Neural progenitor cell (in vitro differentiated cells): ENCODE results near the gene LMX1B. TPM values are rescaled to one million over a fixed set of nuclear protein-coding genes. Genes with fewer than 3 reads are reported as not detected.
"Not testable (repeated sequence)": the region's sequence is repeated elsewhere in the genome, so short reads cannot be mapped to it uniquely, and the experiment has no call there.

Source experiments
- DNase-seq: peaks from one replicate; pipeline ENCODE4 v3.0.0-alpha.2; 2016; ENCODE audit warnings: low spot score
- H2AFZ ChIP-seq: fragments of 200-600 bp; sonication (generic); replicated peaks from 2 replicates; pipeline ENCODE4 v1.6.1; 2016; ENCODE audit warnings: antibody characterized with exemption
- H3F3A ChIP-seq: fragments of 200-600 bp; sonication (generic); 2 replicates; pipeline ENCODE4 v1.6.1; 2016; ENCODE audit warnings: antibody characterized with exemption, low read depth
- H3K27ac ChIP-seq: fragments of 200-600 bp; sonication (generic); 2 replicates; pipeline ENCODE4 v1.5.1; 2016; ENCODE audit warnings: mild to moderate bottlenecking
- H3K27me3 ChIP-seq: fragments of 200-600 bp; sonication (generic); 2 replicates; pipeline ENCODE4 v1.6.1; 2016; ENCODE audit warnings: mild to moderate bottlenecking, moderate library complexity
- H3K36me3 ChIP-seq: fragments of 200-600 bp; sonication (generic); 2 replicates; pipeline ENCODE4 v1.5.1; 2016
- H3K4me1 ChIP-seq: fragments of 200-600 bp; sonication (generic); 2 replicates; pipeline ENCODE4 v1.6.1; 2016; ENCODE audit warnings: mixed run types
- H3K4me2 ChIP-seq: fragments of 200-600 bp; sonication (generic); 2 replicates; pipeline ENCODE4 v1.6.1; 2016
- H3K4me3 ChIP-seq: fragments of 200-600 bp; sonication (generic); 2 replicates; pipeline ENCODE4 v1.5.1; 2016
- H3K79me2 ChIP-seq: fragments of 200-600 bp; sonication (generic); 2 replicates; pipeline ENCODE4 v1.6.1; 2016; ENCODE audit warnings: low read depth
- H3K9ac ChIP-seq: fragments of 200-600 bp; sonication (generic); 2 replicates; pipeline ENCODE4 v1.6.1; 2016
- H3K9me3 ChIP-seq: fragments of 200-600 bp; sonication (generic); 2 replicates; pipeline ENCODE4 v1.5.1; 2016; ENCODE audit warnings: low read depth
- H4K20me1 ChIP-seq: fragments of 200-600 bp; sonication (generic); 2 replicates; pipeline ENCODE4 v1.6.1; 2016; ENCODE audit warnings: low read depth
- H3K27ac Mint-ChIP-seq: 3 replicates; pipeline ENCODE4 v1.8.0; 2021; ENCODE audit warnings: mixed read lengths
- H3K27me3 Mint-ChIP-seq: 2 replicates; pipeline ENCODE4 v1.8.0; 2022; ENCODE audit warnings: low read depth, mild to moderate bottlenecking, inconsistent platforms, moderate library complexity, mixed read lengths; ENCODE audit not compliant: insufficient read depth
- H3K36me3 Mint-ChIP-seq: 3 replicates; pipeline ENCODE4 v1.8.0; 2021; ENCODE audit warnings: mixed read lengths
- H3K4me1 Mint-ChIP-seq: 3 replicates; pipeline ENCODE4 v1.8.0; 2021; ENCODE audit warnings: mixed read lengths
- H3K4me3 Mint-ChIP-seq: 3 replicates; pipeline ENCODE4 v1.8.0; 2021; ENCODE audit warnings: mild to moderate bottlenecking, moderate library complexity, mixed read lengths
- H3K9me3 Mint-ChIP-seq: 3 replicates; pipeline ENCODE4 v1.8.0; 2020; ENCODE audit warnings: mixed read lengths
- CTCF ChIP-seq: fragments of 200-600 bp; sonication (generic); IDR thresholded peaks from 2 replicates; pipeline ENCODE4 v1.5.1; 2017; ENCODE audit warnings: antibody characterized with exemption, mild to moderate bottlenecking
- EZH2 ChIP-seq: fragments of 200-600 bp; sonication (generic); IDR thresholded peaks from 2 replicates; pipeline ENCODE4 v1.6.1; 2017; ENCODE audit warnings: antibody characterized with exemption, mild to moderate bottlenecking, moderate library complexity
- EZH2phosphoT487 ChIP-seq: fragments of 200-600 bp; sonication (generic); IDR thresholded peaks from 2 replicates; pipeline ENCODE4 v1.6.1; 2017; ENCODE audit warnings: antibody characterized with exemption
- total RNA-seq: library from RNA; depleted of rRNA; stranded (reverse); fragments of >200 nt; gene quantifications from 2 replicates; pipeline ENCODE4 v1.2.3, GENCODE V29; 2015; ENCODE audit warnings: low replicate concordance

The LMX1B gene
- total RNA-seq, 1 donor from 2014 or later, result 0.19 TPM

DNA sequence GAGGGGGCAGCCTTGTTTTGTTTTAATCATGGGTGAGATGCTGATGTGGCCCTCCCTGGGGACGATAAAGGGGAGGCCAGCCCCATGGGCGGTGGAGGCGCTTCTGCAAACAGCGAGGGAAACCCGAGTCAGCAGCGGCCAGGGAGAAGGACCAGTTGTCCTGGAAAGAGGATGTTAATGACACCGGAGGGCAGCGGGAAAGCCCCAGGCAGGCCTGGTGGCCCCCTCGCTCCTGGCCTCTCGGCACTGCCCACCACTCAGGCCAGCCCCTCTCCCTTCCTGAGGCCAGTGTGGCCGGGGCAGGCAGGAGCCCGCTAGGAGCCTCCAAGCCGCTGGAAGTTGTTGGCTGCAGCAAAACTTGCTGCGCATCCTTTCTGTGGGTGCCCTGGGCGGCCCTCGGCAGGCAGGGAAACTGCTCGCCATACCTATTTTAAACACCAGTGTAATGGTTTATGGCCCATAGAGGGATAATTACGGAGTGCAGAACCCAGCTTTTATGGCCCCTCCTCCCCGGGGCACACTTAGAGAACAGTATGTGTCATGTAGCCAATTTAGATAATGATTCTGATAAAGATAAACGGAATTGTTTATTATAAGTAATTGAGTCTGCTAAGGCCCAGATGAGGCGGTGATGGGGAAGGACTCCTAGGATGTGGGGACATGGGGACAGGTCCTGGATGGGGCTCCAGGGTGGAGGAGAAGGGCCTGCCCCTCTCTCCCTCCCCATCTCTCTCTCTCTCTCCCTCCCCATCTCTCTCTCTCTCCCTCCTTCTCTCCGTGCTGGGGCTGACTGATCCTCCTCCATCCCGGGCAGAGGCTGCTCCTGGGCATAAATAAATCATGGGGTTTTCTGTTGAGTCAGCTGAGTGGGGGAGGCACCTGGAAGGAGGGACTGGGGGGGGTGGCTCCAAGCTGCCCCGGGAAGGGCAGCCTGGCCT is 36.9 kb downstream of the LMX1B start:
- no peak for DNase-seq
- Histone ChIP-seq H2AFZ (no peak overlapping the region), H3K36me3 (no peaks in the 10 kb centered on the region), H3K27ac (no peak overlapping the region), H3K79me2 (no peaks in the 10 kb centered on the region), H3F3A (peaks cover 13% of the 10 kb centered on the region), H4K20me1 (peaks cover 21% of the 10 kb centered on the region), H3K9me3 (no peaks in the 10 kb centered on the region), H3K4me2 (peak overlapping the region; percentile 61), H3K4me3 (no peak overlapping the region), H3K27me3 (peaks cover 94% of the 10 kb centered on the region), H3K4me1 (peaks cover 45% of the 10 kb centered on the region), H3K9ac (no peak overlapping the region)
- Mint-ChIP-seq H3K9me3 (no peaks in the 10 kb centered on the region), H3K4me1 (peaks cover 71% of the 10 kb centered on the region), H3K27ac (peak overlapping the region; percentile 90), H3K27me3 (peaks cover 35% of the 10 kb centered on the region), H3K4me3 (peak overlapping the region; percentile 58), H3K36me3 (no peaks in the 10 kb centered on the region)
- TF ChIP-seq CTCF, result no peak
- no peak for TF ChIP-seq EZH2
- no peak for TF ChIP-seq EZH2phosphoT487

DNA sequence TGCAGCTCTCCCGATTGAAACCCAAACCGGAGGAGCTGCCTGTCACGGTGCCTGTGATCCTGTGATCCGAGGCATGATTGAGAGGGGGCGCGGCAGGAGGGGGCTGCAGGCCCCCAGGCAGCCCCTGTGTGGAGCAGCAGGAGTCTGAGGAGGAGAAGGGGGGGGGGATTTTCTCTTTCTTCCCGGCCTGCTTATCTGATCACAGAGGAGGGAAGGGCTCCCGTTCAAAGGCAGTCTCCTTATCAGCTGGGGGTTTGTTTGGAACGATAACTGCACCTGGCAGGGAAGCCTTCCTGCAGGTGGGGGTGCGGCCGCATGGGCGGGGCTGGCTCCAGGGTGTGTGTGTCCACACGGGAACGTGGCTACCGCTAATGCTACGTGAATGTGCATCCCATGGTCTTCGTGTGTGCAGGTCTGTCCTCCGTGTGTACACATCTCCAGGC is 38.4 kb downstream of the LMX1B start:
- Histone ChIP-seq H3K9me3 (no peaks in the 10 kb centered on the region), H3K4me1 (peaks cover 45% of the 10 kb centered on the region), H3F3A (peaks cover 13% of the 10 kb centered on the region), H3K36me3 (no peaks in the 10 kb centered on the region), H3K4me3 (no peak overlapping the region), H3K27me3 (peaks cover 94% of the 10 kb centered on the region), H2AFZ (no peak overlapping the region), H4K20me1 (peaks cover 21% of the 10 kb centered on the region), H3K27ac (no peak overlapping the region), H3K9ac (no peak overlapping the region), H3K4me2 (peak overlapping the region; percentile 61), H3K79me2 (no peaks in the 10 kb centered on the region)
- Mint-ChIP-seq H3K36me3 (no peaks in the 10 kb centered on the region), H3K27me3 (peaks cover 38% of the 10 kb centered on the region), H3K4me1 (peaks cover 67% of the 10 kb centered on the region), H3K4me3 (no peak overlapping the region), H3K27ac (no peak overlapping the region), H3K9me3 (no peaks in the 10 kb centered on the region)
- no peak for TF ChIP-seq EZH2phosphoT487
- TF ChIP-seq EZH2, result peak; percentile 22
- DNase-seq, result peak; percentile 64

DNA sequence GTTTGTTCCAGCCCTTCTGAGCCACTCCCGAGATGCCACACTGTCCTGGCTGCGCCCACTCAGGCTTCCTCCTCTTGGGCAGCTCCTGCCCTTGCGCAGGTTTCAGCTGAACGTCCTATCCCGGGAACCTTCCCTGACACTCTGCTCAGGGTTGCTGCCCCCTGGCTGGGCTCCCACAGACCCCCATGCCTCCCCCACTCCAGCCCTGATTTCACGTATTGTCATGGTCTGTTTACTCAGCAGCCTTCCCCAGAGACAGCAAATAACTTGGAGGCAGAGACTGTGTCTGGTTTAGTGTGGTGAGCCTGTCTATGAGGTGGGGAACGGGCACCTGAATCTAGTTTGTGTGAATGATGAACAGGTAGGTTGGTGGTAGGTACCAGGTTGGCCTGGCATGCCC is 40.4 kb downstream of the LMX1B start:
- H3K27ac Mint-ChIP-seq, result peak overlapping the region; percentile 8
- Histone ChIP-seq H3F3A (peaks cover 17% of the 10 kb centered on the region), H3K9me3 (no peaks in the 10 kb centered on the region), H2AFZ (no peak overlapping the region), H3K4me3 (no peak overlapping the region), H3K9ac (no peak overlapping the region), H3K4me1 (peaks cover 57% of the 10 kb centered on the region), H4K20me1 (peaks cover 34% of the 10 kb centered on the region), H3K79me2 (no peaks in the 10 kb centered on the region), H3K4me2 (no peak overlapping the region), H3K27me3 (peaks cover 92% of the 10 kb centered on the region), H3K27ac (no peak overlapping the region), H3K36me3 (no peaks in the 10 kb centered on the region)
- no peak overlapping the region for H3K4me3 Mint-ChIP-seq
- H3K36me3 Mint-ChIP-seq, result peaks cover 1% of the 10 kb centered on the region
- TF ChIP-seq EZH2 (no peak), EZH2phosphoT487 (no peak), CTCF (no peak)
- peaks cover 67% of the 10 kb centered on the region for H3K4me1 Mint-ChIP-seq
- H3K27me3 Mint-ChIP-seq, result peaks cover 36% of the 10 kb centered on the region
- H3K9me3 Mint-ChIP-seq, result no peaks in the 10 kb centered on the region
- DNase-seq, result no peak

DNA sequence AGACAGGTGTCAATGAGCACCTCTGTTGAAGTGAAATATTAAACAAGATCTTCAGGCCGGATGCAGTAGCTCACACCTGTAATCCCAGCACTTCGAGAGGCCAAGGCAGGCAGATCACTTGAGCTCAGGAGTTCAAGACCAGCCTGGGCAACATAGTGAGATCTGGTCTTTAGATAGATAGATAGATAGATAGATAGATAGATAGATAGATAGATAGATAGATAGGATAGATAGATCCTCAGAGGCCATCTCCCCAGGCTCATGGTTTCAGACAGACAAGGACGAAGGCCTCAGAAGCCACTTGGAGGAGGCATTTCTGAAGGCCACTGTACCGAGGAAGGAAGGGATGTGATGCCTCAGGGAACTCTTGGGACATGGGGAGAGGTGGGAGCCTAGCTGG is 42.5 kb downstream of the LMX1B start:
- H3K9ac ChIP-seq, H3K4me3 ChIP-seq, H3K4me2 ChIP-seq, H3K27ac ChIP-seq, H3K9me3 ChIP-seq, H3K4me3 Mint-ChIP-seq, H3K36me3 Mint-ChIP-seq, H3K27ac Mint-ChIP-seq, H2AFZ ChIP-seq, DNase-seq, H3K9me3 Mint-ChIP-seq, H3K79me2 ChIP-seq, H3K36me3 ChIP-seq: not testable (repeated sequence)
- peaks cover 62% of the 10 kb centered on the region for H3K4me1 Mint-ChIP-seq
- H4K20me1 ChIP-seq, result peaks cover 26% of the 10 kb centered on the region
- peaks cover 40% of the 10 kb centered on the region for H3K27me3 Mint-ChIP-seq
- peaks cover 15% of the 10 kb centered on the region for H3F3A ChIP-seq
- H3K27me3 ChIP-seq, result peaks cover 71% of the 10 kb centered on the region
- peaks cover 44% of the 10 kb centered on the region for H3K4me1 ChIP-seq
